HG02884 (cell line): ENCODE results near the gene APOC3.

Source experiments
- ATAC-seq: cut with Tn5 transposase; IDR thresholded peaks from one replicate; pipeline ENCODE4 v1.9.1; 2021; ENCODE audit warnings: mild to moderate bottlenecking, moderate library complexity; ENCODE audit not compliant: unreplicated experiment

APOC3 gene

GRCh38 chr11:116843661-116844060 lies 14.0 kb downstream of the APOC3 start:
- ATAC-seq, result no peak

GRCh38 chr11:116844722-116845121 lies 15.0 kb downstream of the APOC3 start:
- ATAC-seq, result no peak

GRCh38 chr11:116847612-116848011 lies 17.9 kb downstream of the APOC3 start:
- ATAC-seq, result no peak

GRCh38 chr11:116849060-116849459 lies 19.4 kb downstream of the APOC3 start:
- ATAC-seq, result no peak

- no peak for ATAC-seq
Observed at GRCh38 chr11:116849486-116849885, 19.8 kb downstream of the APOC3 start.

GRCh38 chr11:116851626-116852025 lies 21.9 kb downstream of the APOC3 start:
- ATAC-seq, result no peak

- no peak for ATAC-seq
Observed at GRCh38 chr11:116852261-116853031, 22.7 kb downstream of the APOC3 start.

GRCh38 chr11:116853461-116854073 lies 23.9 kb downstream of the APOC3 start:
- ATAC-seq, result peak; percentile 93

- ATAC-seq, result no peak
Observed at GRCh38 chr11:116855413-116855812, 25.7 kb downstream of the APOC3 start.

GRCh38 chr11:116856423-116856822 lies 26.7 kb downstream of the APOC3 start:
- ATAC-seq, result no peak

GRCh38 chr11:116857316-116857715 lies 27.6 kb downstream of the APOC3 start:
- ATAC-seq, result no peak

GRCh38 chr11:116857936-116858335 lies 28.2 kb downstream of the APOC3 start:
- no peak for ATAC-seq

GRCh38 chr11:116859175-116859574 lies 29.5 kb downstream of the APOC3 start:
- ATAC-seq, result no peak

GRCh38 chr11:116860303-116860702 lies 30.6 kb downstream of the APOC3 start:
- no peak for ATAC-seq

GRCh38 chr11:116861539-116861938 lies 31.8 kb downstream of the APOC3 start:
- no peak for ATAC-seq

GRCh38 chr11:116862185-116862584 lies 32.5 kb downstream of the APOC3 start:
- ATAC-seq, result no peak

- no peak for ATAC-seq
Observed at GRCh38 chr11:116862951-116863350, 33.2 kb downstream of the APOC3 start.

- no peak for ATAC-seq
Observed at GRCh38 chr11:116864531-116864930, 34.8 kb downstream of the APOC3 start.

GRCh38 chr11:116865696-116866095 lies 36.0 kb downstream of the APOC3 start:
- no peak for ATAC-seq

GRCh38 chr11:116866804-116867455 lies 37.2 kb downstream of the APOC3 start:
- ATAC-seq, result no peak

GRCh38 chr11:116867619-116868018 lies 37.9 kb downstream of the APOC3 start:
- ATAC-seq, result no peak

GRCh38 chr11:116868066-116868465 lies 38.4 kb downstream of the APOC3 start:
- no peak for ATAC-seq
